MM.1S (cell line): Measurements from ENCODE around the gene SVOP.

Experiments used
- DNase-seq: peaks from one replicate; pipeline ENCODE4 v3.0.0-alpha.2; 2015
- H2AFZ ChIP-seq: fragments of 300-600 bp; sonication (generic); 2 replicates; pipeline ENCODE4 v1.6.0; 2016; ENCODE audit warnings: antibody characterized with exemption, low read length
- H3F3A ChIP-seq: fragments of 300-600 bp; sonication (generic); 2 replicates; pipeline ENCODE4 v1.6.1; 2016; ENCODE audit warnings: mild to moderate bottlenecking, antibody characterized with exemption, low read length, moderate library complexity, mixed read lengths; ENCODE audit not compliant: insufficient read depth
- H3K27ac ChIP-seq: fragments of 300-600 bp; sonication (generic); 2 replicates; pipeline ENCODE4 v1.5.1; 2016; ENCODE audit warnings: mild to moderate bottlenecking, low read length
- H3K27me3 ChIP-seq: fragments of 300-600 bp; sonication (generic); replicated peaks from 2 replicates; pipeline ENCODE4 v1.6.0; 2016; ENCODE audit warnings: low read length; ENCODE audit not compliant: insufficient read depth
- H3K36me3 ChIP-seq: fragments of 300-600 bp; sonication (generic); replicated peaks from 2 replicates; pipeline ENCODE4 v1.6.1; 2016; ENCODE audit warnings: mild to moderate bottlenecking, low read length, mixed read lengths; ENCODE audit not compliant: insufficient read depth
- H3K4me1 ChIP-seq: fragments of 300-600 bp; sonication (generic); 2 replicates; pipeline ENCODE4 v1.6.1; 2016; ENCODE audit warnings: low read length, mixed read lengths
- H3K4me2 ChIP-seq: fragments of 300-600 bp; sonication (generic); 2 replicates; pipeline ENCODE4 v1.6.0; 2016; ENCODE audit warnings: low read depth, low read length
- H3K4me3 ChIP-seq: fragments of 300-600 bp; sonication (generic); 2 replicates; pipeline ENCODE4 v1.5.1; 2016; ENCODE audit warnings: low read length, mixed read lengths
- H3K79me2 ChIP-seq: fragments of 300-600 bp; sonication (generic); 2 replicates; pipeline ENCODE4 v1.6.1; 2016; ENCODE audit warnings: mixed run types, low read length, mixed read lengths
- H3K9ac ChIP-seq: fragments of 300-600 bp; sonication (generic); 2 replicates; pipeline ENCODE4 v1.6.1; 2016; ENCODE audit warnings: low read length, mixed read lengths
- H3K9me2 ChIP-seq: fragments of 300-600 bp; sonication (generic); replicated peaks from 2 replicates; pipeline ENCODE4 v1.6.1; 2016; ENCODE audit warnings: mild to moderate bottlenecking, low read length, mixed read lengths; ENCODE audit not compliant: insufficient read depth
- H3K9me3 ChIP-seq: fragments of 300-600 bp; sonication (generic); replicated peaks from 2 replicates; pipeline ENCODE4 v1.6.1; 2016; ENCODE audit warnings: mild to moderate bottlenecking, low read length, mixed read lengths; ENCODE audit not compliant: insufficient read depth
- H4K20me1 ChIP-seq: fragments of 300-600 bp; sonication (generic); 2 replicates; pipeline ENCODE4 v1.6.1; 2016; ENCODE audit warnings: mild to moderate bottlenecking, low read length, moderate library complexity, mixed read lengths; ENCODE audit not compliant: insufficient read depth
- CTCF ChIP-seq: fragments of 300-600 bp; sonication (generic); IDR thresholded peaks from 2 replicates; pipeline ENCODE4 v1.5.1; 2016; ENCODE audit warnings: antibody characterized with exemption, low read length, mixed read lengths
- EZH2 ChIP-seq: fragments of 300-600 bp; sonication (generic); optimal IDR thresholded peaks from 2 replicates; pipeline ENCODE3; 2017; ENCODE audit warnings: low read depth, mild to moderate bottlenecking, antibody characterized with exemption, low read length, mixed read lengths
- EZH2phosphoT487 ChIP-seq: fragments of 300-600 bp; sonication (generic); IDR thresholded peaks from 2 replicates; pipeline ENCODE4 v1.6.1; 2018; ENCODE audit warnings: antibody characterized with exemption, low read length

The SVOP gene

GRCh38 chr12:108964371-108965352 is 56.2 kb downstream of the SVOP start:
- H3K27me3 ChIP-seq = no peaks in the 10 kb centered on the region
- H2AFZ ChIP-seq = no peak overlapping the region

GRCh38 chr12:108962256-108962655 is 58.6 kb downstream of the SVOP start:
- H3K9ac ChIP-seq = no peak overlapping the region
- no peak overlapping the region for H3K4me3 ChIP-seq
- no peak overlapping the region for H3K4me2 ChIP-seq
- no peaks in the 10 kb centered on the region for H3K36me3 ChIP-seq
- H3F3A ChIP-seq = no peaks in the 10 kb centered on the region
- no peaks in the 10 kb centered on the region for H3K79me2 ChIP-seq
- DNase-seq = no peak
- no peaks in the 10 kb centered on the region for H3K9me2 ChIP-seq
- TF ChIP-seq EZH2phosphoT487 (no peak), EZH2 (no peak), CTCF (no peak)
- no peak overlapping the region for H2AFZ ChIP-seq
- H3K9me3 ChIP-seq = no peaks in the 10 kb centered on the region
- no peaks in the 10 kb centered on the region for H4K20me1 ChIP-seq
- no peaks in the 10 kb centered on the region for H3K4me1 ChIP-seq
- no peaks in the 10 kb centered on the region for H3K27me3 ChIP-seq
- H3K27ac ChIP-seq = no peak overlapping the region

More at GRCh38 chr12:108964371-108965352, 56.2 kb downstream of the SVOP start:
- no peaks in the 10 kb centered on the region for H3K36me3 ChIP-seq
- no peaks in the 10 kb centered on the region for H4K20me1 ChIP-seq
- no peaks in the 10 kb centered on the region for H3K4me1 ChIP-seq
- no peak overlapping the region for H3K4me3 ChIP-seq
- no peak overlapping the region for H3K27ac ChIP-seq
- H3K79me2 ChIP-seq = no peaks in the 10 kb centered on the region
- H3F3A ChIP-seq = no peaks in the 10 kb centered on the region
- H3K9me3 ChIP-seq = no peaks in the 10 kb centered on the region
- no peaks in the 10 kb centered on the region for H3K9me2 ChIP-seq
- H3K4me2 ChIP-seq = no peak overlapping the region
- no peak for TF ChIP-seq CTCF
- no peak overlapping the region for H3K9ac ChIP-seq
- no peak for DNase-seq

GRCh38 chr12:108959748-108960655 is 60.9 kb downstream of the SVOP start:
- H3K36me3 ChIP-seq = no peaks in the 10 kb centered on the region
- no peaks in the 10 kb centered on the region for H4K20me1 ChIP-seq
- no peaks in the 10 kb centered on the region for H3F3A ChIP-seq
- no peak overlapping the region for H2AFZ ChIP-seq
- no peak overlapping the region for H3K9ac ChIP-seq
- H3K79me2 ChIP-seq = no peaks in the 10 kb centered on the region
- H3K4me3 ChIP-seq = no peak overlapping the region
- no peaks in the 10 kb centered on the region for H3K9me2 ChIP-seq
- H3K4me1 ChIP-seq = no peaks in the 10 kb centered on the region
- no peak for DNase-seq
- TF ChIP-seq EZH2 (no peak), CTCF (no peak), EZH2phosphoT487 (no peak)
- no peaks in the 10 kb centered on the region for H3K27me3 ChIP-seq
- H3K27ac ChIP-seq = no peak overlapping the region
- H3K9me3 ChIP-seq = no peaks in the 10 kb centered on the region
- H3K4me2 ChIP-seq = no peak overlapping the region
